ENCODE results near the gene SFXN1. TPM values are rescaled to one million over a fixed set of nuclear protein-coding genes. Genes with fewer than 3 reads are reported as not detected.

Gene SFXN1
- total RNA-seq, 5 donors from 2014 or later (not counting 1 experiment from before 2014, with no cell fraction given): 78.8 to 97.0 (median 84.1) TPM

DNA sequence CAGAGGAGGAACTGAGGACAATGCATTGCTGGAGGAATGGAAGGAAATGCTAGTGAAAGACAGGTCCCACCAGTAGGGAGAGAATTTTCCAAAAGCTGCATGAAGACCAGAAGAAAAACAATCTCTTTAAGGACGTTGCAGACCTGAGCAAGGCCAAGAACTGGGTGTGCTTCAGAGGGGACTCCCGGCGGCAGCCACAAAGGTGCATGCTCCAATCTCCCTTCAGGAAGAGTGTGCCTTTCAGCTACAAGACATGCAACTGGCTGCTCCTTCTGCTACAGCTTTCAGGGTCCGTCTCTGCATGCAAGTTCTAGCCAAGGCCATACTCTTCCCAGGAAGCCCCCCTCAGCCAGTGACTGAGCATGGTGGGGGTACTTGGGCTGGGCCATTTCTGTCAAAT, 62.9 kb downstream of the SFXN1 start:
- DNase-seq (no peak), ATAC-seq (replicated peaks in 1 of 4) (no peak)
- H3K27ac Mint-ChIP-seq: no peak overlapping the region
- Histone ChIP-seq H3K9me3 (no peaks in the 10 kb centered on the region), H3K36me3 (ENCODE audit: control insufficient read depth in 2 of 2, extremely low read depth in 1 of 2, insufficient read depth in 1 of 2, low read length in 1 of 2) (no peaks in the 10 kb centered on the region), H3K4me1 (ENCODE audit: control insufficient read depth in 1 of 2, extremely low read depth in 1 of 2, insufficient read depth in 2 of 2, low read length in 2 of 2) (no peaks in the 10 kb centered on the region), H3K27ac (ENCODE audit: low read length) (no peak overlapping the region), H3K27me3 (replicated peaks in 1 of 2; ENCODE audit: control insufficient read depth in 2 of 2, extremely low read depth in 1 of 2, insufficient read depth in 2 of 2, low read length in 1 of 2) (peaks cover 0 to 7% of the 10 kb centered on the region in 2 experiments), H3K4me3 (ENCODE audit: control insufficient read depth in 1 of 2, extremely low read depth in 1 of 2, low read length in 1 of 2) (no peak overlapping the region)
- H3K4me1 Mint-ChIP-seq: peaks cover 0 to 3% (median 1%) of the 10 kb centered on the region in 3 donors
- H3K27me3 Mint-ChIP-seq: peaks cover 0 to 2% of the 10 kb centered on the region in 2 donors
- POLR2A ChIA-PET: no interaction called here
- CTCF ChIA-PET: interaction anchor here in 1 of 2 donors (0.8 kb wide), 1 partner anchor 34 kb away, joined by 4 read pairs; no protein-coding TSS in a partner anchor
- WGBS (ENCODE audit: insufficient coverage): 70% methylated on average over 3 of the region's 4 CpGs
- H3K4me3 Mint-ChIP-seq: no peak overlapping the region
- H3K9me3 Mint-ChIP-seq: peaks cover 0 to 4% (median 4%) of the 10 kb centered on the region in 3 donors
- H3K36me3 Mint-ChIP-seq: peaks cover 4% of the 10 kb centered on the region

DNA sequence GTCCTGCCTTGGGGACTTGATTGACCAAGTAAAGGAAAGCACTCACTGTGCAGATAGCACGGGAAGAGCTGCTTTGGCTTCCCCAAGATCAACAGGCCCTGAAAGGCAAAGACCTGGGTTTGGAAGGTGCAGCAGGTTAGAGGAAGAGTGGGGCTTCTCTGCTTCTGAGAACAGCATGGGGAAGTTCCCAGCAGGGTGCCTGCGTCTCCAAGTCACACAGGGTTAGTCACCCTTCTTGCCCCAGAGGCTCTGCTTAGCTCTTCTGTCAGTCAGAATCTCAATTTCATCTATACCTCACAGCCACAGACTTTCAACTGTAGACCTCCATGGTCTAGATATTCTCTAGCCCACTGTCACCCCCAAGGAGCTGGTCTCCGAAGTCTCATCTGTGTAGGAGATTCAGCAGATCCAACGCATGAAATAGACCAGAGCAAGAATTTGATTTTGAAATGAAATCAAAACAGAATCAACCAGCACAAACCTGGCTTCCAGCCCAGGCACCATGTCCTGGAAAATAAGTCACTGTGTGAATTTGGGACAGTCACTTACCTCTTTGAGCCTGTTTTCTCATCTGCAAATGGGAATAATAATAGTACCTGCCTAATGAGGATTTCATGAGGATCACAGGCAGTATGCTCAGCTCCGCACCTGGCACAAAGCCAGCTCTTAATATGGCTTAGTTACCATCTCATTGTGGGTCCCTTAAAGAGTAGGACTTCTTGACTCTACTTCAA, 64.0 kb downstream of the SFXN1 start:
- Histone ChIP-seq H3K4me1 (ENCODE audit: control insufficient read depth in 1 of 2, extremely low read depth in 1 of 2, insufficient read depth in 2 of 2, low read length in 2 of 2) (no peaks in the 10 kb centered on the region), H3K27ac (ENCODE audit: low read length) (no peak overlapping the region), H3K36me3 (ENCODE audit: control insufficient read depth in 2 of 2, extremely low read depth in 1 of 2, insufficient read depth in 1 of 2, low read length in 1 of 2) (no peaks in the 10 kb centered on the region), H3K9me3 (no peaks in the 10 kb centered on the region), H3K4me3 (ENCODE audit: control insufficient read depth in 1 of 2, extremely low read depth in 1 of 2, low read length in 1 of 2) (no peak overlapping the region), H3K27me3 (replicated peaks in 1 of 2; ENCODE audit: control insufficient read depth in 2 of 2, extremely low read depth in 1 of 2, insufficient read depth in 2 of 2, low read length in 1 of 2) (peaks cover 0 to 12% of the 10 kb centered on the region in 2 experiments)
- POLR2A ChIA-PET: interaction anchor here in 1 of 2 donors (0.6 kb wide), 1 partner anchor 14 kb away, joined by 7 read pairs; no protein-coding TSS in a partner anchor
- Mint-ChIP-seq H3K36me3 (peaks cover 4% of the 10 kb centered on the region), H3K4me3 (no peak overlapping the region), H3K27ac (no peak overlapping the region), H3K9me3 (peaks cover 0 to 4% (median 4%) of the 10 kb centered on the region in 3 donors), H3K27me3 (peaks cover 0 to 8% of the 10 kb centered on the region in 2 donors), H3K4me1 (peaks cover 0 to 3% (median 2%) of the 10 kb centered on the region in 3 donors)
- CTCF ChIA-PET: interaction anchor here in 1 of 2 donors (0.6 kb wide), 1 partner anchor 26 kb away, joined by 6 read pairs; no protein-coding TSS in a partner anchor
- DNase-seq (no peak), ATAC-seq (replicated peaks in 1 of 4) (no peak)
- WGBS (ENCODE audit: insufficient coverage): 75% methylated on average over 1 of the region's 5 CpGs

DNA sequence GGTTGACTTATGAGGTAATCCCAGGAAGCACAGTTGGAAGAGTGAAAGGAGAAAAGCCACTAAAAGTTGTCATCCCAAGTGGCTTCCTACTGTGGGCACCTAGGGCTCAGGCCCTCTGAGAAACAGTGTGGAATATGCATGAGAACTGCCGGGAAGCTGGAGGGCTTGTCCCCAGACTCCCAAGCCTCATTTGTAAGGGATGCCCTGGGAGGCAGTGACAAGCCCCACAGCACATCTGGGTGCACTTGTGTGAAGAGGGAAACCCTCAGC, 64.5 kb downstream of the SFXN1 start:
- peaks cover 0 to 4% (median 4%) of the 10 kb centered on the region in 3 donors for H3K9me3 Mint-ChIP-seq
- Histone ChIP-seq H3K27ac (ENCODE audit: low read length) (no peak overlapping the region), H3K27me3 (replicated peaks in 1 of 2; ENCODE audit: control insufficient read depth in 2 of 2, extremely low read depth in 1 of 2, insufficient read depth in 2 of 2, low read length in 1 of 2) (peaks cover 0 to 13% of the 10 kb centered on the region in 2 experiments), H3K4me3 (ENCODE audit: control insufficient read depth in 1 of 2, extremely low read depth in 1 of 2, low read length in 1 of 2) (no peak overlapping the region), H3K4me1 (ENCODE audit: control insufficient read depth in 1 of 2, extremely low read depth in 1 of 2, insufficient read depth in 2 of 2, low read length in 2 of 2) (peaks cover 0 to 2% of the 10 kb centered on the region in 2 experiments), H3K36me3 (ENCODE audit: control insufficient read depth in 2 of 2, extremely low read depth in 1 of 2, insufficient read depth in 1 of 2, low read length in 1 of 2) (no peaks in the 10 kb centered on the region), H3K9me3 (no peaks in the 10 kb centered on the region)
- no peak overlapping the region for H3K27ac Mint-ChIP-seq
- H3K4me3 Mint-ChIP-seq: no peak overlapping the region
- WGBS (ENCODE audit: insufficient coverage): 100% methylated on average over 1 of the region's 1 CpG
- ATAC-seq (replicated peaks in 1 of 4): no peak
- no peak for DNase-seq
- POLR2A ChIA-PET: interaction anchor here in 1 of 2 donors (0.6 kb wide), 1 partner anchor 13 kb away, joined by 7 read pairs; no protein-coding TSS in a partner anchor
- CTCF ChIA-PET: interaction anchor here in 1 of 2 donors (0.6 kb wide), 1 partner anchor 26 kb away, joined by 6 read pairs; no protein-coding TSS in a partner anchor
- H3K27me3 Mint-ChIP-seq: peaks cover 0 to 11% of the 10 kb centered on the region in 2 donors
- peaks cover 4% of the 10 kb centered on the region for H3K36me3 Mint-ChIP-seq
- H3K4me1 Mint-ChIP-seq: peaks cover under 1 to 6% (median 3%) of the 10 kb centered on the region in 3 donors

DNA sequence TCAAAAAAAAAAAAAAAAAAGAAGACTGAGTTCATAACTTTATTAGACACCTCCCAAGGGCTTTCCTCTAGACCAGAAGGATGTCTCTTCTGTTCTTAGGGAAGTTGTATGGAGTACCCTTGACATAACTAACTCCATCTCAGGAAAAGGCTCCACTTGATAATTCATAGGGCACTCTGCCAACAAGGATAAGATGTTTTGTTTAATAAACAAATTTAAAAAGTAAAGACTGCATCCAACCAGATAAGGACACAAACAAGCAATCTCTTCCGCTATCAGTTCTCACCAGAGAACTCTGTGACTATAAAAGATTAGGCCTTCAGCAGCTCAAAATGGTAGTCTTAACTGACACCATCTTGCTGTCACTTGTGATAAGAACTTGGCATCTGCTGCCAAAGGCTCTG, 65.8 kb downstream of the SFXN1 start:
- no peak for ATAC-seq (replicated peaks in 1 of 4)
- peaks cover 4% of the 10 kb centered on the region for H3K36me3 Mint-ChIP-seq
- H3K9me3 Mint-ChIP-seq: peaks cover 0 to 4% (median 4%) of the 10 kb centered on the region in 3 donors
- H3K9me3 ChIP-seq: no peaks in the 10 kb centered on the region
- no peaks in the 10 kb centered on the region for H3K36me3 ChIP-seq (ENCODE audit: control insufficient read depth in 2 of 2, extremely low read depth in 1 of 2, insufficient read depth in 1 of 2, low read length in 1 of 2)
- peaks cover 0 to 19% of the 10 kb centered on the region in 2 experiments for H3K27me3 ChIP-seq (replicated peaks in 1 of 2; ENCODE audit: control insufficient read depth in 2 of 2, extremely low read depth in 1 of 2, insufficient read depth in 2 of 2, low read length in 1 of 2)
- WGBS (ENCODE audit: insufficient coverage): 88% methylated on average over 1 of the region's 1 CpG
- no peak overlapping the region for H3K4me3 ChIP-seq (ENCODE audit: control insufficient read depth in 1 of 2, extremely low read depth in 1 of 2, low read length in 1 of 2)
- H3K4me1 ChIP-seq (ENCODE audit: control insufficient read depth in 1 of 2, extremely low read depth in 1 of 2, insufficient read depth in 2 of 2, low read length in 2 of 2): peaks cover 0 to 4% of the 10 kb centered on the region in 2 experiments
- no peak overlapping the region for H3K27ac ChIP-seq (ENCODE audit: low read length)
- no peak overlapping the region for H3K27ac Mint-ChIP-seq
- H3K4me3 Mint-ChIP-seq: no peak overlapping the region
- CTCF ChIA-PET: no interaction called here
- H3K27me3 Mint-ChIP-seq: peaks cover 3 to 21% of the 10 kb centered on the region in 2 donors
- DNase-seq: no peak
- peaks cover 6 to 11% (median 11%) of the 10 kb centered on the region in 3 donors for H3K4me1 Mint-ChIP-seq
- POLR2A ChIA-PET: no interaction called here

DNA sequence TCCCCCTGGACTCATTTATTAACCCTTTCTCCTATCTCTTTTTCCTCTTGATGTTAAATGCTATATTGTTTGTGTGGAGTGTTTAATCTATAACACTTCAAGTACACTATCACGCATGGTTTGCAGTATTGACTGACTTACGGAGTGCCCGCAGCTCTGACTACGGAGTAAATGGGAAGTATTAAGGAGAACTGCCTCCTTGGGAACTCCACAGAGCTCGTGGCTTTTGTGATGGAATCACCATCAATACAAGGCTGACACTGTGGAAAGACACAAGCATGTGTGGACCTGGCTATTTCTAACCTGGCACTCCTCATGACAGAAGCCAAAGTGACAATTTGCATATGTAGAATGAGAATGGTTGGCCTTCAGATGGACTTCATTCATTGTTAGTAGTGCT, 66.2 kb downstream of the SFXN1 start:
- peaks cover 0 to 4% (median 4%) of the 10 kb centered on the region in 3 donors for H3K9me3 Mint-ChIP-seq
- peaks cover 6 to 11% (median 11%) of the 10 kb centered on the region in 3 donors for H3K4me1 Mint-ChIP-seq
- H3K27ac ChIP-seq (ENCODE audit: low read length): no peak overlapping the region
- ATAC-seq (replicated peaks in 1 of 4): no peak
- peaks cover 0 to 21% of the 10 kb centered on the region in 2 experiments for H3K27me3 ChIP-seq (replicated peaks in 1 of 2; ENCODE audit: control insufficient read depth in 2 of 2, extremely low read depth in 1 of 2, insufficient read depth in 2 of 2, low read length in 1 of 2)
- no peak overlapping the region for H3K4me3 ChIP-seq (ENCODE audit: control insufficient read depth in 1 of 2, extremely low read depth in 1 of 2, low read length in 1 of 2)
- DNase-seq: no peak
- CTCF ChIA-PET: no interaction called here
- no peak overlapping the region for H3K27ac Mint-ChIP-seq
- H3K36me3 Mint-ChIP-seq: peaks cover 4% of the 10 kb centered on the region
- H3K4me3 Mint-ChIP-seq: no peak overlapping the region
- H3K9me3 ChIP-seq: no peaks in the 10 kb centered on the region
- no peaks in the 10 kb centered on the region for H3K36me3 ChIP-seq (ENCODE audit: control insufficient read depth in 2 of 2, extremely low read depth in 1 of 2, insufficient read depth in 1 of 2, low read length in 1 of 2)
- 40% methylated on average over 1 of the region's 5 CpGs for WGBS (ENCODE audit: insufficient coverage)
- H3K4me1 ChIP-seq (ENCODE audit: control insufficient read depth in 1 of 2, extremely low read depth in 1 of 2, insufficient read depth in 2 of 2, low read length in 2 of 2): peaks cover 0 to 4% of the 10 kb centered on the region in 2 experiments
- peaks cover 3 to 23% of the 10 kb centered on the region in 2 donors for H3K27me3 Mint-ChIP-seq
- POLR2A ChIA-PET: no interaction called here

DNA sequence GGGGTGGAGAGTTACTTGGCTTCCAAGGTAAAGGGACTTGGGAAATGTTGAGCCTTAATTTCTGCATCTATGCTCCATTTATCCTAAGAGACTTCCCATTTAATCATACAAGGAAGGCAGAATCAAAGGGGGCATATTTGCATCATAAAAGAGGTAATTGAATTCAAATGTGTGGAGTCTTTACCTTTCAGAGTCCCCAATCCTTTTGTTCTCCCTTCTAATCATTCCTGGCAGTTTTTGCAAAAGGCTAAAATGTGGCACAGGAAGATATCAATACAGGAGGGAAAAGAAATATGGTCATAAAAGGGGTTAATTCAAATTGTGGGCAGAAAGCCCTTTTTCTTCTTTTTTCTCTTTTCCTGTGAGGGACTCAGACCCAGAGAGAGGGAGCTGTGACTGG, 69.5 kb downstream of the SFXN1 start:
- POLR2A ChIA-PET: no interaction called here
- CTCF ChIA-PET: no interaction called here
- Mint-ChIP-seq H3K4me3 (no peak overlapping the region), H3K27me3 (peaks cover 3 to 27% of the 10 kb centered on the region in 2 donors), H3K27ac (no peak overlapping the region), H3K9me3 (peaks cover 0 to 4% (median 4%) of the 10 kb centered on the region in 3 donors), H3K36me3 (peaks cover 4% of the 10 kb centered on the region), H3K4me1 (peaks cover 6 to 11% (median 11%) of the 10 kb centered on the region in 3 donors)
- H3K36me3 ChIP-seq (ENCODE audit: control insufficient read depth in 2 of 2, extremely low read depth in 1 of 2, insufficient read depth in 1 of 2, low read length in 1 of 2): no peaks in the 10 kb centered on the region
- no peak overlapping the region for H3K27ac ChIP-seq (ENCODE audit: low read length)
- no peak for DNase-seq
- no peak for ATAC-seq (replicated peaks in 1 of 4)
- H3K4me1 ChIP-seq (ENCODE audit: control insufficient read depth in 1 of 2, extremely low read depth in 1 of 2, insufficient read depth in 2 of 2, low read length in 2 of 2): peaks cover 0 to 4% of the 10 kb centered on the region in 2 experiments
- H3K27me3 ChIP-seq (replicated peaks in 1 of 2; ENCODE audit: control insufficient read depth in 2 of 2, extremely low read depth in 1 of 2, insufficient read depth in 2 of 2, low read length in 1 of 2): peaks cover 0 to 16% of the 10 kb centered on the region in 2 experiments
- H3K9me3 ChIP-seq: no peaks in the 10 kb centered on the region
- no peak overlapping the region for H3K4me3 ChIP-seq (ENCODE audit: control insufficient read depth in 1 of 2, extremely low read depth in 1 of 2, low read length in 1 of 2)

Data from T-cell (primary cell).